HepG2 (cell line): Measurements from ENCODE around the gene NRSN2.

Experiments
- EZH2 ChIP-seq: conservative IDR thresholded peaks from 2 replicates; pipeline ENCODE4 v1.6.1; 2012; ENCODE audit warnings: mild to moderate bottlenecking, low read depth, low read length, moderate library complexity
- HMGXB4 ChIP-seq, 2 experiments: sonication (generic) in 1 of 2; formaldehyde crosslinking in 1 of 2; IDR thresholded peaks; 2 replicates each; pipeline versions ENCODE4 v1.4.0 to v1.6.1; 2018 to 2020; ENCODE audit warnings: missing genetic modification reagents in 2 of 2, borderline replicate concordance in 1 of 2, low read depth in 1 of 2, mild to moderate bottlenecking in 1 of 2, missing biosample characterization in 1 of 2
- MYC ChIP-seq: sonication (generic); formaldehyde crosslinking; IDR thresholded peaks from 2 replicates; pipeline ENCODE4 v1.9.0; 2021; ENCODE audit warnings: missing genetic modification reagents, borderline replicate concordance
- NCOA5 ChIP-seq: sonication (generic); formaldehyde crosslinking; IDR thresholded peaks from 2 replicates; pipeline ENCODE4 v1.4.0; 2020; ENCODE audit warnings: missing genetic modification reagents
- RELA ChIP-seq: sonication (generic); formaldehyde crosslinking; IDR thresholded peaks from 2 replicates; pipeline ENCODE4 v1.4.0; 2020; ENCODE audit warnings: missing genetic modification reagents
- SETDB1 ChIP-seq: sonication (generic); formaldehyde crosslinking; IDR thresholded peaks from 2 replicates; pipeline ENCODE4 v1.5.1; 2020; ENCODE audit warnings: missing genetic modification reagents, mild to moderate bottlenecking, borderline replicate concordance
- SUZ12 ChIP-seq: fragments of 150-350 bp; IDR thresholded peaks from 2 replicates; pipeline ENCODE4 v1.6.1; 2014; ENCODE audit warnings: low read depth, low read length
- ZC3H13 ChIP-seq: sonication (generic); formaldehyde crosslinking; IDR thresholded peaks from 2 replicates; pipeline ENCODE4 v1.8.1; 2023; ENCODE audit warnings: mild to moderate bottlenecking, missing genetic modification reagents, moderate library complexity
- ZNF3 ChIP-seq: IDR thresholded peaks from 2 replicates; pipeline ENCODE4 v1.7.0; 2017; ENCODE audit warnings: inconsistent platforms
- ZNF354B ChIP-seq: sonication (generic); formaldehyde crosslinking; IDR thresholded peaks from 2 replicates; pipeline ENCODE4 v1.8.0; 2022; ENCODE audit warnings: mild to moderate bottlenecking, missing genetic modification reagents
- ZNF546 ChIP-seq: sonication (generic); formaldehyde crosslinking; conservative IDR thresholded peaks from 2 replicates; pipeline ENCODE4 v1.8.1; 2023; ENCODE audit warnings: mild to moderate bottlenecking, missing genetic modification reagents
- ZSCAN30 ChIP-seq: sonication (generic); formaldehyde crosslinking; IDR thresholded peaks from 2 replicates; pipeline ENCODE4 v1.5.0; 2020; ENCODE audit warnings: mild to moderate bottlenecking, missing genetic modification reagents
- ZSCAN5A ChIP-seq: sonication (generic); formaldehyde crosslinking; IDR thresholded peaks from 2 replicates; pipeline ENCODE4 v1.8.0; 2022; ENCODE audit warnings: mild to moderate bottlenecking, missing genetic modification reagents, borderline replicate concordance

- no peak for TF ChIP-seq SUZ12
- TF ChIP-seq MYC (CRISPR knock-in tag): no peak
- TF ChIP-seq NCOA5 (CRISPR knock-in tag): no peak
- TF ChIP-seq ZNF3: no peak; the same call in none of the 2 replicates
- TF ChIP-seq ZNF546 (CRISPR knock-in tag): no peak
- no peak for TF ChIP-seq EZH2
- TF ChIP-seq RELA (CRISPR knock-in tag): no peak
- TF ChIP-seq ZSCAN5A (CRISPR knock-in tag): no peak
- no peak for TF ChIP-seq SETDB1
- TF ChIP-seq ZNF354B (CRISPR knock-in tag): no peak
- TF ChIP-seq ZSCAN30 (CRISPR knock-in tag): no peak
- TF ChIP-seq ZC3H13 (CRISPR knock-in tag): no peak
- TF ChIP-seq HMGXB4 (CRISPR knock-in tag; IDR thresholded peaks at IDR 0.05; ENCODE audit: borderline replicate concordance in 1 of 2, low read depth in 1 of 2): no peak
These were observed 40.6 kb downstream of the NRSN2 start for GRCh38 chr20:387520-387919.
